Coronary artery (tissue), 2 donors: Measurements from ENCODE around the gene MICAL2.

ENCODE experiments used
- DNase-seq: peaks from one replicate; pipeline ENCODE4 v3.0.0-alpha.2; 2017; ENCODE audit warnings: low spot score
- H3K27ac ChIP-seq, 2 donors: fragments of 200-600 bp; sonication (generic); one replicate each; pipeline ENCODE4 v1.5.1; 2016 to 2019
- H3K4me3 ChIP-seq: fragments of 200-600 bp; sonication (generic); 2 replicates; pipeline ENCODE4 v1.5.1; 2016; ENCODE audit warnings: mild to moderate bottlenecking, moderate library complexity
- TF ChIP-seq, protein P1 (sequence below): fragments of 200-600 bp; sonication (generic); IDR thresholded peaks from one replicate; pipeline ENCODE4 v1.5.1; 2019; ENCODE audit warnings: antibody characterized with exemption

MICAL2 gene

DNA sequence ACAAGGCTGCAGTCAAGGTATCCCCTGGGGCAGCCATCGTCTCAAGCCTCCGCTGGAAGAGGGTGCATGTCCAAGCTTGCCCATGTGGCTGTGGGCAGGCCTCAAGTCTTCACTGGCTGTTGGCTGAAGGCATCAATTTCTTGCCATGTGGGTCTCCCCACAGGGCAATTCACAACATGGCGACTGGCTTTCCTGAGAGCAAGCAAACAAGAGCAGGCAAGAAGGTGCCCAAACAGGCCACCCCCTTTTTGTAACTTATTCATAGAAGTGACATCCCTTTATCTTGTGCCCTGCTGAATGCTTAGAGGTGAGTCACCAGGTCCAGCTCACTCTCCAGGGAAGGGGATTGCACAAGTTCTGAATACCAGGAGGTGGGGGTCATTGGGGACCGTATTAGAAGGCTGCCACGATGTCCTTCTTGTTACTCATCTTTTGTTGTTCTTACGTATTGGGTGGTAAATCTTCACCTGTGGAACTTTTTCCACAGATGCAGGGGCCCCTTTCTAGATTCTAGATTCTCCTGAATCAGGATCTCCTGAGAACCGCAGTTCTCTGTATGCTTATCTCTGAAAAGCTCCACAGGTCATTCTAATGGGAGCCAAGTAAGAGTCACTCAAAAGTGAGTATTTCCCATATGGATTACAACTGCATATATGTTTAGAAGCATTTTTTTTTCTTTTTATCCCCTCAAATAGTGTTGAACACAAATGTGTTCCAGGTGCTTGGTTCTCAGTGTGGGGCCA is 44.2 kb upstream of the MICAL2 start:
- H3K27ac ChIP-seq, result peak overlapping the region in 1 of 2 donors; percentile 30
- DNase-seq, result no peak
- TF ChIP-seq, protein P1, sequence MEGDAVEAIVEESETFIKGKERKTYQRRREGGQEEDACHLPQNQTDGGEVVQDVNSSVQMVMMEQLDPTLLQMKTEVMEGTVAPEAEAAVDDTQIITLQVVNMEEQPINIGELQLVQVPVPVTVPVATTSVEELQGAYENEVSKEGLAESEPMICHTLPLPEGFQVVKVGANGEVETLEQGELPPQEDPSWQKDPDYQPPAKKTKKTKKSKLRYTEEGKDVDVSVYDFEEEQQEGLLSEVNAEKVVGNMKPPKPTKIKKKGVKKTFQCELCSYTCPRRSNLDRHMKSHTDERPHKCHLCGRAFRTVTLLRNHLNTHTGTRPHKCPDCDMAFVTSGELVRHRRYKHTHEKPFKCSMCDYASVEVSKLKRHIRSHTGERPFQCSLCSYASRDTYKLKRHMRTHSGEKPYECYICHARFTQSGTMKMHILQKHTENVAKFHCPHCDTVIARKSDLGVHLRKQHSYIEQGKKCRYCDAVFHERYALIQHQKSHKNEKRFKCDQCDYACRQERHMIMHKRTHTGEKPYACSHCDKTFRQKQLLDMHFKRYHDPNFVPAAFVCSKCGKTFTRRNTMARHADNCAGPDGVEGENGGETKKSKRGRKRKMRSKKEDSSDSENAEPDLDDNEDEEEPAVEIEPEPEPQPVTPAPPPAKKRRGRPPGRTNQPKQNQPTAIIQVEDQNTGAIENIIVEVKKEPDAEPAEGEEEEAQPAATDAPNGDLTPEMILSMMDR, result no peak
- H3K4me3 ChIP-seq, result no peak overlapping the region

DNA sequence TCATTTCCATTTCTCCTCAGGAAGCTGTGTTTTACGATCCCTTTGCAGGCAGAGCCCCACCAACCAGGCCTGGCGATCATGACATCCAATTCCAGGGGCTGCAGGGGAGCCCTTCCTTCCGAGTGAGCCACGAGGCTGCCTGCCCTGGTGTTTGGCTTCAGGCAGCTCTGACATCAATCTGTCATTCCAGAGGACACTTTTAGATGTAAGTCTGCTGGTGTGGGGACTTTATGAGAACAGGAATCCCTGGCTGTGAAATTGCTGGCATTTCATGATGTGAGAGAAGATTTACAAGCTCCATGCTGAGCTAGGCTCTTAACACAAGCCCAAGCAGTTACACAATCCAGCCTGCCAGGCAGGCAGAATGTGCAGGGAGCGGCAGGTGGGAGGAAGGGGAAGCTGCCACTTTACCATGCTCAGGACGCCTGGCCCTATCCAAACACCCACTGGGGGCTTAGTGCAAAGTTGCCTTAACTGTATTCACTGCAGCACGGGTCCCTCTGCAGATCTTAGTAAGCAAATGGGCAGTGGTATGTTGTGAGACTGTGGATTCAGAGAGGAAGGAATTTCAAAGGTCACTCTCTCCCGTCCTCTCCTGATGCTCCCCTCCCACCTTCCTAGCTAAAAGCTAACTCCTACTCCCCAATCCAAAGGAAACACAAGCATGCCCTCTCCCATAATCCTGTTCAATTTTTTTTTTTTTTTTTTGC is 43.4 kb upstream of the MICAL2 start:
- TF ChIP-seq, protein P1, result no peak
- DNase-seq, result no peak
- no peak overlapping the region for H3K4me3 ChIP-seq
- peak overlapping the region in 1 of 2 donors; percentile 30 for H3K27ac ChIP-seq

DNA sequence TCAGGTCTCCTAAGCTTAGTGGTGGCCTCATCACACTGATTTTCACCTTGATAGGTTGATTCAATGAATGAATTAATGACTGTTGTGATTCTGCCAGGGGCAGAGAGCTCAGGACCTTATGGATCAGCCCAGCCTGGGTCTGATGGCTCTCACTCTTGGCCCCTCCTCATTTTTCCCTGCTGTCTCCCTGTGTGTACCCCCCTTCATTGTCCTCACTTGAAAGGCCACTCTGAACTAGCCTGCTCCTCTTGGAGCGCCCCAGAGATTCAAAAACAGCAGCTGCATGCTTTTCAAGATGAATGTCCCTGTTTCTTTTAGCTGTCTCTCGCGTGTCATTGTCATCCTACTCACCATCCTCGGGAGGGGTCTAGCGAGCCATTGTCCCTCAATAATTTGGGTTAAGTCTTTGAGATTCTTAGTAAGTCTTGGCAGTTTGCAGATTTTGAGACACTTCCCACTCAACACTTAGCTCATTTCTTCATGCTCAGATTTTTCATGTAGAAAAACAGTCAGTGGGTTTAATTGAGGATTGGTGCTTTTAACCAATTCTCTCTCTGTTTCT is 42.5 kb upstream of the MICAL2 start:
- DNase-seq, result no peak
- H3K27ac ChIP-seq, result no peak overlapping the region
- TF ChIP-seq, protein P1, result no peak
- no peak overlapping the region for H3K4me3 ChIP-seq

DNA sequence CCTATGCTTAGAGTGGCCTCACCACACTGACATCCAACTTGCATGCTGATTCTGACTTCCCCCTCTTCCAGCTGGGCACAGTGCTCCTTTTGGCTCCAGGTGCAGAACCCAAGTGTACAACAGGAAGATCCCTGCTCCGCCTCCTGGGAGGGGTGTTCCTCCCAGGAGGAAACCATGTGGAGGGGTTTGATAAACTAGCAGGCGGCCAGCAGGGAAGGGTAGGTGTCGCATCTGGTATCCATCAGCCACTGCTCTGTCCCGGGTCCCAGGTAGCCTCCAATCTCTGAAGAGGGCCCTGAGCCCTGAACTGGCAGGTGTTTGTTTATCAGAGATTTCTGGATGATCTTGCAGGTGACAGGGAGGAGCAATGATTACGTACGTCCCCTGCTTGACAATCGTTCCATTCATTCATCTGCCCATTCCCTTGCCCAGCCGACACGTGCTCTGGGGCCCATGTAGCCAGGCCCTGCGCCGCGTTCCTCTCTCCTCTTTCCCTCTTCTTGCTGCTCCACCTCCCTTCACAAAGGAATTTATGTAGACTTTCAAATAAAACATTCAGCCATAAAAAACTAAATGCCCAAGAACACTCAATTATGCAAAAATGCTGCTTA is 41.2 kb upstream of the MICAL2 start:
- H3K4me3 ChIP-seq, result no peak overlapping the region
- H3K27ac ChIP-seq, result no peak overlapping the region
- no peak for DNase-seq
- TF ChIP-seq, protein P1, result no peak

DNA sequence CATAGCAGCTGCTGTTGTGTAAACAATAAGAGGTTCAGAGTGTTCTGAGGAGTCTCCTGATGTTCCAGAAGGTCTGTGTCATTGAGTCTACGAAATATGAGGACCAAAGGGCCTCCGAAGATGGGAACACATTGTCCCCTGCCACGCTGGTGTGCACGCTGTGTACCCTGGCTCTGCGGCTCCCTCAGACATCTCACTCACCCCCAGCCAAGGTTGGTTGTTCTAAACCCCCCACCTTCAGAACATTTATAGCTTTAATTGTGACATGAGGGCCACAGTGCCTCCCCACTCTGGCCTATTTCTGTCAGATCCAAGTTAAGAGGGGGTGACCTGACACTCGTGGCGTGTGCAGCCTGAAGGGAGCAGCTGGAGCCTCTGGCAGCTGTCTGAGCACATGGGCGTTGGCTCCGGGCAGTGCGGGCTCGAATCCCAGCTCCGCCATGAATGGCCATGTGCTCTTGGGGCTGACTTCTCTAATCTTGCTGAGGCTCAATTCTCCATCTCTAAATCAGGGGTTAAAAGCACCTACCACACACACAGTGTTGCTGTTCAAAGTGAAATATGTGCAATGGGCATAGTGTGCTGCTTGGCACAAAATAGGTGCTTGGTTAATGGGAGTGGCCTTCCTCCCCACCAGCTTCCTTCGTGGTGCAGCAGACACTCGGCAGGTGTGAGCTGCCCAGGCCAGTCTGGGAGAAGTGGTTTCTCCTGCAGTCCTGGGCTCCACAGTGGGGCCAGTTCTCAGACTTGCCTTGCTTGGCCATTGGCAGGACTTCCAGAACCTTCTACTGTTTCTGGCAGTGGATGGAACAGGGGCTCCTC is 39.7 kb upstream of the MICAL2 start:
- no peak for DNase-seq
- H3K4me3 ChIP-seq, result no peak overlapping the region
- H3K27ac ChIP-seq, result no peak overlapping the region
- TF ChIP-seq, protein P1, result no peak

DNA sequence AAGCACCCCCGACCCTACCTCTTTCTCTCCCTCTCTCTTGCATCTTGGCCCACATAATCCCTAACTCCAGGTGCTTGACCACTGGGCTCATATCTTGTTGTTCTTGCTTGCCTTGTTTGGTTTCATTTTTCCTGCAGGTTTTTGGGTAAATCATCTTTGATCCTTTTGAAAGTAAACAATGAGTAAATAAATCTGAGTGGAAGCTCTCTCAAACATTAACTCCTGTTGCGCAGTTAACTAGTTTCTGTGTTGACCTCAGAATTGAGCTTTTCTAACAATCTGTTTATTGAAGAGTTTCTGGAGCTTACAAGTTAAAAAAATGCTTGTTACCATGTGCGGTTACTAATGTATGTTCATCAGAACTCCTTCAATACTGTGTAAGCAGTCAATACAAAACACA is 38.8 kb upstream of the MICAL2 start:
- Histone ChIP-seq H3K4me3 (no peak overlapping the region), H3K27ac (no peak overlapping the region)
- no peak for DNase-seq

More for the DNA sequence above, 38.8 kb upstream of the MICAL2 start:
- TF ChIP-seq, protein P1, result no peak
